ENCODE data around the gene DDIT3. TPM values are rescaled to one million over a fixed set of nuclear protein-coding genes. Genes with fewer than 3 reads are reported as not detected.

DDIT3 gene
- polyA plus RNA-seq, 3 donors: 27.4 to 30.6 (median 28.1) TPM

DNA sequence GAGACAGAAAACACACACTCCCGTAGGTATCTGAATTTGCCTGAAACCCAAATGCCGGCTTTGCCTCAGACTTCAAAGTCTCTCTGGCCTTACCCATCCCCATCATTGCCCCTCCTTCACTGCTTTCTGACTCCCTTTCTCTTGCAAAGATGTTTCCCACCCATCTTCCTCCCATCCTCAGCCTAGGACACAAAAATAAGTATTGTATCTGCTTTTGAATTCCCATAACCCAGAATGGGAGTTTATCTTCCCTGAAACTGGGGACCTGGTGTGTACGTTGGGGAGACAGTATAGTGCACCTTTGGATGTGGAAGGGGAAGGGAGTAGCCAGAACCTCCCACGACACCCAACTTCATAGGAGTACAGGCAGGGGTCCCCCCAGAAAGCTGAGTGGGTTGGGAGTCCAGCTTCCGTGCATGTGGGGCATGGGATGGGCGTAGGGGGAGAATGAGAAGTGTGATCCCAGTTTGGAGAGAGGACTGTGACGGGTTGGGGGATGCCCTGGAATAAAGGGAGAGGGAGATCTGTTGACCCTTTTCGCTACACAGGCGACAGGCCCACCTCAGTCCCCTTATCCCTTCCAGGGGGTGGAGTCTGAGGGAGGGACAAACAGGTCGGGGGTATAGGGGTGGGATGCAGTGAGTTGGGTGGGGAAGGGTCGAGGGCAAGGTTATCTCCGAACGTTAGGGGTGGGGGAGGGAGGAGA lies 29.0 kb upstream of the DDIT3 start:
- 36 to 42% (median 41%) methylated on average over 13 of the region's 13 CpGs for WGBS, 3 donors

GRCh38 chr12:57548488-57548887 lies 28.2 kb upstream of the DDIT3 start:
- H3K27ac ChIP-seq (ENCODE audit: low read depth, low read length): no peak overlapping the region
- WGBS, 3 donors: 21 to 46% (median 27%) methylated on average over 2 of the region's 2 CpGs

More for the DNA sequence above, 29.0 kb upstream of the DDIT3 start:
- no peak overlapping the region for H3K27ac ChIP-seq (ENCODE audit: low read depth, low read length)

GRCh38 chr12:57548013-57548315 lies 27.6 kb upstream of the DDIT3 start:
- whole genome bisulfite sequencing, 3 donors: 91 to 97% (median 94%) methylated on average over 2 of the region's 2 CpGs
- H3K27ac ChIP-seq (ENCODE audit: low read depth, low read length): no peak overlapping the region

DNA sequence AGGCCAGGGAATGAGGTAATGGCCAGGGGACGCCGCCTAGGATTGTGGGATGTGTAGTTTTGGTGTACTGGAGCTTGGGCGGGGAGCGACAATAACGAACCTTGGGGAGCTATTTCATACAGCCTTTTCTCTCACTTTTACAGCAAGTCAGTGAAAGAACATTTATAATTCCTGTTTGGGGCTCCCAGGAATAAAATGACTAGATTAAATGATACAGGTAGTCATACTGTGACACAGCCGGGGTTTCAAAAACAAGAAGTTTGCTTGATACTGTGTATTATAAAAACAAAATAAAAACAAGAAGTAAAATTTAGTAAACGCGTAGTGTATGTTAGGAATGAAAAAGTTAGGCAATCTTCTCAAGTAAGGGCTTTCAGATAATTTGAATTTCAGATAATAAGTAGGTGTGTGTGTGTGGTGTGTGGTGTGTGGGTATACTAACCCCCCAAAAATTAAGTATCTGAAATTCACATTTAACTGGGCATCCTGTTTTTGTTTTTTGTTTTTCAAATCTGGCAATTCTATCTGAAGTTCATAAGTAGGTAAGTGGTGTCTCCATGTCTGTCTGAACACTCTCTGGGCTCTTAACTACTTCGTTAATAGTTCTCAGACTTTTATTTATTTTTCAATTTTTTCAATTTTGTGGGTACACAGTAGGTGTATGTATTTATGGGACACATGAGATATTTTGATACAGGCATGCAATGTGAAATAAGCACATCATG lies 27.1 kb upstream of the DDIT3 start:
- 16 to 22% (median 17%) methylated on average over 9 of the region's 9 CpGs for WGBS, 3 donors
- no peak overlapping the region for H3K27ac ChIP-seq (ENCODE audit: low read depth, low read length)

- WGBS, 3 donors: 0 to 1% (median 1%) methylated on average over 50 to 56 of the region's 56 CpGs
Measured at GRCh38 chr12:57546438-57547287, 26.3 kb upstream of the DDIT3 start, which contains the start of gene DCTN2. DCTN2 (minus strand) TSS chr12:57547192; CDS start chr12:57547063, 129 bp downstream.

GRCh38 chr12:57545809-57546437 lies 25.6 kb upstream of the DDIT3 start:
- no peak overlapping the region for H3K27ac ChIP-seq (ENCODE audit: low read depth, low read length)
- WGBS, 3 donors: 45 to 64% (median 62%) methylated on average over 15 of the region's 15 CpGs

More at GRCh38 chr12:57546438-57547287, 26.3 kb upstream of the DDIT3 start, which contains the start of gene DCTN2:
- H3K27ac ChIP-seq (ENCODE audit: low read depth, low read length): peak within 1 kb of the TSS; percentile 28

DNA sequence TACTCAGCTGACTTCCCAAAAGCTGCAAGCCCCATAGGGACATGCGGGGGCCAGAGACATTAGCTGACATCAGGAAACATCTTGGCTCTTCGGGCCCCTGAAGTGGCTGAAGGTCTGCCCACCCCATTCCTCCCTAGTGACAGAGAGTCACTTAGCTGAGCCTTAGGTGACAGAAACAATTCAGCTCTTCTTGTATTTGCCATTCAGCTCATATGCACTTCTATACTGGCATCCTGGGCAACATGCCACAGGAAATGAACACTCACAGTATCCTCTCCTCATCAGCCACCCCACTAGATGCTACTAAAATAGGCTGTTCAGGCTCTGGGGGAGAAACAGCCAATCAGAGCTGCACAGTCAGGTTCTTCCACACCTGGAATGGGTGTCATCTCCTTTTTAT lies 23.3 kb upstream of the DDIT3 start:
- WGBS, 3 donors: 54 to 91% (median 63%) methylated on average over 2 of the region's 2 CpGs
- no peak overlapping the region for H3K27ac ChIP-seq (ENCODE audit: low read depth, low read length)

GRCh38 chr12:57541717-57542116 lies 21.4 kb upstream of the DDIT3 start:
- H3K27ac ChIP-seq (ENCODE audit: low read depth, low read length): no peak overlapping the region
- WGBS, 3 donors: 69 to 77% (median 77%) methylated on average over 2 of the region's 2 CpGs

- 39 to 56% (median 53%) methylated on average over 2 of the region's 2 CpGs for WGBS, 3 donors
- H3K27ac ChIP-seq (ENCODE audit: low read depth, low read length): no peak overlapping the region
Measured at GRCh38 chr12:57541001-57541400, 20.7 kb upstream of the DDIT3 start.

DNA sequence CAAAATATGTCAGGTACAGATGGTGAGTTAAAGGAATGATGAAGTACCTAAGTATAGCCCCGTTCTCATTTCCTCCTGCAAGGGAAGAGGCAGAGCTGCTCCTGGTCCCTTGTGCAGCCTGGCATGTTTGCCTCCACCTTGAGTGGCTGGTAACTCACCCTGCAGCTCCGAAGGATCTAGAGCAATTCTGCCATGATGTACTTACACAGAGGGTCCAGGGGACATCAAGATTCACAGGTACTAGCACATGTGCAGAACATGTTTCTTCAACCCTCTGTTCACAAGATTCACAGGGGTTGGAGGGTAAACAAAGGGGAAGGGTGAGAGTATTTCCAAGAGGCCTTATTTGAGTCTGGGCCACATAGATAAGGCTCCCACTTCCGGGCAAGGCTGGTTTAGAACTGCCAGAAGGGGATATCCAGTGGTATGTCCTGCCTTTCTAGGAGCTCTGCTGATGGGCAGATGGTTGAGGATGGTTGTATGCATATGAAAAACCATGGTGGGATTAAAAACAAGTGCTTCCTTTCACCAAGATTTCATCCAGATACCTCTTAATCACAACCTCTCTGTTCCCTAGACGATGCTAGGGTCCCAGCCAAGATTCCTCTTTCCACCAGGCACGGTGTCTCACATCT lies 18.9 kb upstream of the DDIT3 start:
- 70 to 85% (median 77%) methylated on average over 5 of the region's 5 CpGs for WGBS, 3 donors
- no peak overlapping the region for H3K27ac ChIP-seq (ENCODE audit: low read depth, low read length)

DNA sequence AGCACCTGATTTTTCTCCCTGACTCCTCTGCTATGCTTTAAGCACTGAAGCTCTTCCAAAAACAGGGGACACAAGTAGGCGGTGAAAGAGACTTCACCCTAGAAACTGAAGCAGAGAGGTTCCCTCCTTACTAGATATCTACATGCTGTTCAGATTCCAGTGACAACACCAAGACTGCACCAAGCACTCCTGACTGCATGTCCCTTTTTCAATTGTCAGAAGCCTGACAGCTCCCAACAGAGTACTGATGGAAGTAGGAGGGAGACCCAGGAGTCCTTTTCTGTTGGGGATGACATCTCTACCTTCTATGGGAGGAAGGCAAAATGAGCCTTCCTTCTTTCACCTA lies 16.3 kb upstream of the DDIT3 start:
- H3K27ac ChIP-seq (ENCODE audit: low read depth, low read length): no peak overlapping the region
- 98 to 100% (median 100%) methylated on average over 1 of the region's 1 CpG for WGBS, 3 donors

DNA sequence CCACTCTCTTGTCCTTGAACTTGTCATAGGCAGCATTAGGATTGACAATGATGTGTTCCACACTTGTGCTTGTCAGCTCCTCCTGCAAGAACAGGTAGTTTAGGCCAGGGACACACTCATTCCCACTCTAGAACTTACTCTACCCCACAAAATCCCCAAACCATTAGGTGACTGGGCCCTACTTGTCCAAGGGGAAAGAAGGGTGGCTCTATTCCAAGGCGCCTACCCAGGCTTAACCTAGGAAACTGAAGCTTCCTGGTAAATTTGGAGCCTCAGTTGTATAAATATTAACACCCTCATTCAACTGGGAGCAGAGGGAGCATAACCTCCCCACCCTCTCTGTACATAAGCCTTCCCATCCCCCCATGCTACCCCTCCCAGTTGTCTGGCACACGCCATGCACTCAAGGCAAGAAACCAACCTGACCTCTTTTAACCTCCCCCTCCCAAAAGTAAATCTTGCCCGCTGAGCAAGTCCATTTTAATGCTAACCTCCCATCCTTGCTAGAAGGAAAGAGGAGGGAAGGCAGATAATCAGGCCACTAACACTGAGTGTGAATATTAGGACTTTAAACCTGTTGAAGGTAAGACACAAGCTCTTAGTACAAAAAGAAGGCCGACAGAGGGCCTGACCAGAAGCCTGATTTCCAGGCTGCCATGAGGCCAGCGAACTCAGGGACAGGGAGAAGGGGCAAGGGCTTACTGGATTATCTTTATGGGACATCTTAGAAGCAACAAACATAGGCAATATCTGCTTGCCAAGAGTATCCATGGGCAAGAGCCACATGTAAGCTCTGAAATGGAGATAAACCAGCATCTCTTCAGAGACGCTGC lies 15.7 kb upstream of the DDIT3 start:
- WGBS, 3 donors: 69 to 80% (median 75%) methylated on average over 6 of the region's 6 CpGs
- no peak overlapping the region for H3K27ac ChIP-seq (ENCODE audit: low read depth, low read length)

DNA sequence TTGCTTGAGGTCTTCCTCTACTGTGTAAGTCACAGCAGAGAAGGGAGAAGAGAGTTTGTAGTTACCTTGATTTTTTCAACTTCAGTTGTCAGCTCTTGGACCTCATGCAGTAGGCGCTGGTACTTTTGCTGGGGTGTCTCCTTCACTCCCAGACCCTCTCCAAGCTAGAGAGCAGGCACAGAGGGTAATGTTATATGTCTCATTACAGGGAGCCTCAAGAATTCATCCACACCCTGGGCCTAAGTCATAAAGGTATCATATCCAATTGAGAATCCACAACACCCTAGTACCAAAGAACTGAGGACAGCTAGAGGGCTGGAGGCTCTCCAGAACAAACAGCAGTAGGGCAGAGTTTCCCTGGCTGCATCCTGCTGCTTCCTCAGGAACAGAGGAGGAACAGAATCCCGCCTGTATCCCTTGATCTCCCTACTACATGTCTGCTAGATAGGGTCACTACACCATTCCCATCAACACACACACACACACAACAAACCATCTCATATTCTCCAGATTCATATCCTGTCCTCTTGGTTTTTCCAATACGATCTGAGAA lies 14.8 kb upstream of the DDIT3 start:
- WGBS, 3 donors: 92 to 95% (median 95%) methylated on average over 3 of the region's 3 CpGs
- no peak overlapping the region for H3K27ac ChIP-seq (ENCODE audit: low read depth, low read length)

- WGBS, 3 donors: 74 to 96% (median 92%) methylated on average over 5 of the region's 5 CpGs
- H3K27ac ChIP-seq (ENCODE audit: low read depth, low read length): no peak overlapping the region
Measured at GRCh38 chr12:57534250-57534649, 13.9 kb upstream of the DDIT3 start.

DNA sequence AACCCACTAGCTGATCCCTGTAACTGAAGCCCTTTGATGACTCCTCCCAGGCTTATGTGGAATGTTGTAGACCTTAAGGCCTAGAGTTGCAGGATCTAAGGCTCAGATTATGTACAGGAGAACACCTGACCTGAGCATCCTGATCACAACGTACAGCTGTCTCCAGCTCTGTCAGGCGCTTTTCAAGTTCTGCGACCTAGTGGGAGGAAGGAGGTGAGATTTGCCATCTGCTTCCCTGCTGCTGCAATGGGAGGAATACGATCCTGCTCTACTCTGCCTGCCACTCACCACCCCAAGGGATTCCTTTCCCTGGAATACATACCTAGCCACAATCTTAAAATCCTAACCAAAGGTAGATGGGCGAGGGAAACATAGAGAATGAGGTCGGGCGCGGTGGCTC lies 12.8 kb upstream of the DDIT3 start:
- WGBS, 3 donors: 92 to 95% (median 94%) methylated on average over 8 of the region's 8 CpGs
- H3K27ac ChIP-seq (ENCODE audit: low read depth, low read length): no peak overlapping the region

- H3K27ac ChIP-seq (ENCODE audit: low read depth, low read length): no peak overlapping the region
- 71 to 100% (median 84%) methylated on average over 1 of the region's 1 CpG for WGBS, 3 donors
Measured at GRCh38 chr12:57531836-57532235, 11.5 kb upstream of the DDIT3 start.
